Limb (tissue), 2 donors: ENCODE measurements around the gene SLC9A4.
"Not testable (repeated sequence)": the region's sequence is repeated elsewhere in the genome, so short reads cannot be mapped to it uniquely, and the experiment has no call there.

Experiments used
- DNase-seq, 2 donors: peaks; one replicate each; pipeline ENCODE4 v3.0.0-alpha.2; 2016; ENCODE audit errors: extremely low spot score in 2 of 2

Gene SLC9A4

DNA sequence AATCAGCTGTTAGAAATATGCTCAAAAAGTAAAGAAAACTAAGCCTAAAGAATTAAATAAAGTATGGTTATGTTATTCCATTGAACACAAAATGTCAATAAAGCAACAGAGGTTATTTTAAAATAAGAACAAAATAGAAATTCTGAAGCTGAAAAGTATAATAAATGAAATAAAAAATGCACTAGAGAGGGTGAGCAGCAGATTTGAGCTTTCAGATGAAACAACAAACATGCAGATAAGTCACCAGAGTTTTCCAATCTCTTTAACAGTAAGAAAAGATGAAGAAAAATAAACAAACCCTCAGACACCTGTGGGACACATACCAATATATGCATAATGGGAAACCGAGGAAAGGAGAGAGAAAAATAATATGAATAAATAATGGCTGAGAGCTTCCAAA, 76.0 kb downstream of the SLC9A4 start:
- DNase-seq, result no peak

DNA sequence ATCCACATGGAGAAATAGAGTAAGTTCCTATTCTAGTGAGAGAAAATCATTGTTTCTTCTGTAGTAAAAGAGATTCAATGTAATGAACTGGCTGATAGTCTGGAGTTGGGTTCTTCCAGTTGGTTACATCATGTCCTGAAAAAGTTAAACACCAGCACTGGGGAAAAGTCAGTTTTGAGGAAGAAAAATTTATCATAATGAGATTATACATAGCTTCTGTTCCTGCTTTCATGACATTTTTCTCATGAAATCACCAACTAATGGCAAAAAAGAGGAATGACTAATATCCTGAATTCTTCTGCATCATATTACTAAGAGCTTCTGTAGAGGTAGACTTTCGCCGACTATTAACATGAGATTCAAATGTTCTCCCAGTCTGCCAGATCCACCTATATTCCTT, 77.1 kb downstream of the SLC9A4 start:
- no peak for DNase-seq

DNA sequence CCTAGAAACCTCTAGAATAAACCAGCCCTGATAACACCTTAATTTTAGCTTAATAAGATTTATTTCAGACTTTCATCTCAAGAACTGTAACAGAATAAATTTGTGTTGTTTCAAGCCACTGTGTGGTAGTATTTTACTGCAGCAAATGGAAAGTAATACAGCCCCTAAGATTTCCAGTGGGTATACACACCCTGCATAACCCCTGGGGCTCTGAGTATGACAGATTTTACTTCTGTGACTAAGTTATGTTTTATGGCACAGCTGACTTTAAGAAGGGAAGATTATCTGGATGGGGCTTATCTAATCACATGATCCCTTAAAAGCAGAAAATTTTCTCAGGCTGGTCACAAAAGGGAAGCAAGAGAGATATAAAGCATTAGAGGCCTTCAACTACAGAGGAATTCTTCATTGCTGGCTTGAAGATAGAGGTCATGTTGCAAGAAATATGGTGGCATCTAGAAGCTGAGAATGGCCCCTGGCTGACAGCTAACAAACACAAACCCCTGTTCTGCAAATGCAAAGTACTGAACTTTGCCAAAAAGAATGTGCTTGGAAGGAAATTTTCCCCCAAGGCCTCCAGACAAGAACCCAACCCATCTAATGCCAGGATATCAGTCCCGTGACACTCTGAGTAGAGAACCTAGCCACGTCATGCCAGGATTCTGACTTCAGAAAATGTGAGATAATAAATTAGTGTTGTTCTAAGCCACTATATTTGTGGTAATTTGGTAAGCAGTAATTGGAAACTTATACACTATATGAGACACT, 78.5 kb downstream of the SLC9A4 start:
- no peak for DNase-seq

DNA sequence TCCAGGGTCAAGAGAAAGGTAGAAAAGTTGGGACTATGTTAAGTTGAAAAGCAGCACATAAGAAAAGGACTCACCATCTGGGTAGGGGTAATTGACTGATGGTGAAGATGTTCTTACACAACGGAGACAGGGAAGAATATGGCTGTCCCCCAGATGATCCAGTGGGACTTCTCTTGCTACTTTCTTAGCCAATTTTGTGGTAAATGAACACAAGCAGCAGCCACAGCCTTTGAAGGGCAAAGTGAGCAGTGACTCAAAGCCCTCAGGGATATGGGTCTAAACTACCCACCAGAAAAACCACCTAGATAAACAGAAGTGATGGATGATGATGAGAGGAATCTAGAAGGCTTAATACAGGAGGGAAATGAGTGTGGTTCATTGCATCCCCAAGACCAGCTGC, 80.6 kb downstream of the SLC9A4 start:
- DNase-seq, result no peak

DNA sequence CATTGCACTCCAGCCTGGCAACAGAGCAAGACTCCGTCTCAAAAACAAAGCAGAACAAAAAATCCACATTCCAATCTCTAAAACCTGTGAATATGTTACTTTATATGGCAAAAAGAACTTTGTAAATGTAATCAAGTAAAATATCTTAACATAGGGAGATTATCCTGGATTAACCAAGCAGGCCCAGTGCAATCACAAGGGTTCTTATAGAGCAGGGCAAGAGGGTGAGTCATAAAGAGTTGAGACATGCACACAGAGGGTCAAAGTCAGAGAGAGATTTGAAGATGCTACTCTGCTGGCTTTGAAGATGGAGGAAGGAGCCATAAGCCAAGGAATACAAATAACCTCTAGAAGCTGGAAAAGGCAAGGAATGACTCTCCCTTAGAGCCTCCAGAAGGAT, 85.4 kb downstream of the SLC9A4 start:
- DNase-seq, result no peak

DNA sequence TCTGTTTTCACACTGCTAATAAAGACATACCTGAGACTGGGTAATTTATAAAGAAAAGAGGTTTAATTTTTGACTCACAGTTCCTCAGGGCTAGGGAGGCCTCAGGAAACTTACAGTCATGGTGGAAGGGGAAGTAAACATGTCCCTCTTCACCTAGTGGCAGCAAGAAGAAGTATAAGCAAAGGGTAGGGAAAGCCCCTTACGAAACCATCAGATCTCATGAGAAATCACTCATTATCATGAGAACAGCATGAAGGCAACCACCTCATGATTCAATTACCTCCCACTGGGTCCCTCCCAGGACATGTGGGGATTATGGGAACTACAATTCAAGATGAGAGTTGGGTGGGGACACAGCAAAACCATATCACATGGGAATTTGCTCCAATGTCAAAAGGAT, 89.5 kb downstream of the SLC9A4 start:
- not testable (repeated sequence) for DNase-seq

DNA sequence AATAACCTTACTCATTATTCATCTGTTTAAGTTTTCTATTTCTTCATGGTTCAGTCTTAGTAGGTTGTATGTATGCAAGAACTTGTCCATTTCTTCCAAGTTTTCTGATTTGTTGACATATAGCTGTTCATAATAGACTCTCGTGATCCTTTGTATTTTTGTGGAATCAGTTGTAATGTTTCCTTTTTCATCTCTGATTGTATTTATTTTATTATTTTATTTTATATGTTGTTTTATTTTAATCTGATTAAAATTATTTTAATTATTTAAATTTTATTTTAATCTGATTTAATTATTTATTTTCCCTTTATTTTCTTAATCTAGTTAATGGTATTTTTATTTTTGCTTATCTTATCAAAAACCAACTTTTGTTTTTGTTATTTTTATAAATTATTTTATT, 102.9 kb downstream of the SLC9A4 start:
- no peak for DNase-seq

DNA sequence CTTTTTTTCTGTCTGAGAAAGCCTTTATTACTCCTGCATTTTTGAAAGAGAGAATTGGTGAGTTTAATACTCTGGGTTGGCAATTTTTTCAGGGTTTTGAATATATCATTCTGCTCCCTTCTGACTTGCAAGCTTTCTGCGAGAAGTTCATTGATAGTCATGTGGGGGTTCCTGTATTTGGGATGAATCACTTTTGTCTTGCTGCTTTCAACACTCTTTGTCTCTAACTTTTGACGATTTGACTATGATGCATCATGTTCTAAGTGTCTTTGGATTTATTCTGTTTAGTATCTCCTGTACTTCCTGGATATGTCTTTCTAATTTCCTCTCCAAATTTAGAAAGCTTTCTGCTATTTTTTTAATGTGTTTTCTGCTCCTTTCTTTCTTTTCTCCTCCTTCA, 105.3 kb downstream of the SLC9A4 start:
- DNase-seq, result no peak

DNA sequence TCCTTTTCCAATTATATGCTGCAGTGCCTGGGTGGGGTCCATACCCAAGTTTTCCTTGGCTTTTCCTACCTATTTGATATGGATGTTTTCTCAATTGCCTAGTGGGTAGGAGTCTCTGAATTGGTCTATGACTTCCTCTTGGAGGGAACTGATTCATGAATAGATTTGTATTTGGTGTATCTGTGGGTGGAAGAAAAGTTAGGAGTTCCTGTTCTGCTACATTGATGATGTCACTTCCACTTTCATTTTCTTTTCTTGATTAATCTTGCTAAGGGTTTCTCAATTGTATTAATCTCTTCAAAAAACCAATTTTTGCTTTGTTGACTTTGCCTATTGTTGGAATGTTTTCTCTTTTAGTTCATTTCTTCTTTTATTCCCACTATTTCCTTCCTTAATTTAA, 108.9 kb downstream of the SLC9A4 start:
- no peak for DNase-seq

DNA sequence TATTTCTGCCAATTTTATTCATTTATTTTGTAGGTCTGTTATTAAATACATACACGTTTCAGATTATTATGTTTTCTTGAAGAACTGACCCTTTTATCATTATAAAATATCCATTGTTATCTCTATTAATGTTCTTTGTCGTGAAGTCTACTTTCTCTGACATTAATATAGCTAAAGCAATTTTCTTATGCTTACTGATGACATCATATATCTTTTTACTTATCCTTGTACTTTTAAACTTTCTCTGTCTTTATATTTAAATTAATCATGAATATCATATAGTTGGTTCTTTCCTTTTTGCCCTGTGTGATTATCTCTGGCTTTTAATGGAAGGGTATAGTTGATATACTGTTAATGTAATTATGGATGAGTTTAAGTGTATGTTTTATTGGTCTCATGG, 109.8 kb downstream of the SLC9A4 start:
- DNase-seq, result no peak
